ENCODE measurements around the gene CCDC9.

CCDC9 gene

DNA sequence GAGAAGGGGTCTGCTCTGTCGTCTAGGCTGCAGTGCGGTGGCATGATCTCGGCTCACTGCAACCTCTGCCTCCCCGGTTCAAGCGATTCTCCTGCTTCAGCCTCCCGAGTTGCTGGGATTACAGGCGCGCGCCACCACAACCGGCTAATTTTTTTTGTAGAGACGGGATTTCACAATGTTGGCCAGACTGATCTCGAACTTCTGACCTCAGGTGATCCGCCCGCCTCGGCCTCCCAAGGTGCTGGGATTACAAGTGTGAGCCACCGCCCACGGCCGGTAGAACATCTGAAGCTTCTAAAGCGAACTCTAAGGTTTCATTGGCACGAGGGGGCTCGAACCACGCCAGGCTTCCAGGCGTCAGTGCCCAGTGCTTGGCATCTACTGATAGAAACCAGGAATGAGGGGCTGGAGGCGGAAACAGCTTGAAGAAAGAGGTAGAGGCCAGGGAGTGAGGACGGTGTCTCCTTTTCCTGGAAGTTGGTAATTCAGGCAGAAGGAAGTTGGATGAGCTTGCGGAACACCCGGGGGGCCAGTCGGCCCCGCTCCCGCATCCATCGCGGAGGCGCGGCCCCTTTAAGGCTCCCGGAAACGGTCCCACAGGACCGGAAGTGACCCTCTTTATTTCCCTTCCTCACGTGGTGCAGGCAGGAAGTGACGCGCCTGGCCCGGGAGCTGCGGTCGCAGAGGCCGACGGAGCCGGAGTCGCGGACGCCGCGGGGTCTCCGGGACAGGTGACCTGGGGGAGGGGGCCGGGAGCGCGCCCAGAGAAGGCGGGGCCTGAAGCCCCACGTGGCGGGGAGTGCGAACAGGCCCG is at the start of gene CCDC9:
TSS of gene CCDC9 (plus strand) at position 647 of the 814 bp plus-strand sequence. CDS start 1,876 bp downstream, outside the sequence.
- DNase-seq: peak; percentile 98

DNA sequence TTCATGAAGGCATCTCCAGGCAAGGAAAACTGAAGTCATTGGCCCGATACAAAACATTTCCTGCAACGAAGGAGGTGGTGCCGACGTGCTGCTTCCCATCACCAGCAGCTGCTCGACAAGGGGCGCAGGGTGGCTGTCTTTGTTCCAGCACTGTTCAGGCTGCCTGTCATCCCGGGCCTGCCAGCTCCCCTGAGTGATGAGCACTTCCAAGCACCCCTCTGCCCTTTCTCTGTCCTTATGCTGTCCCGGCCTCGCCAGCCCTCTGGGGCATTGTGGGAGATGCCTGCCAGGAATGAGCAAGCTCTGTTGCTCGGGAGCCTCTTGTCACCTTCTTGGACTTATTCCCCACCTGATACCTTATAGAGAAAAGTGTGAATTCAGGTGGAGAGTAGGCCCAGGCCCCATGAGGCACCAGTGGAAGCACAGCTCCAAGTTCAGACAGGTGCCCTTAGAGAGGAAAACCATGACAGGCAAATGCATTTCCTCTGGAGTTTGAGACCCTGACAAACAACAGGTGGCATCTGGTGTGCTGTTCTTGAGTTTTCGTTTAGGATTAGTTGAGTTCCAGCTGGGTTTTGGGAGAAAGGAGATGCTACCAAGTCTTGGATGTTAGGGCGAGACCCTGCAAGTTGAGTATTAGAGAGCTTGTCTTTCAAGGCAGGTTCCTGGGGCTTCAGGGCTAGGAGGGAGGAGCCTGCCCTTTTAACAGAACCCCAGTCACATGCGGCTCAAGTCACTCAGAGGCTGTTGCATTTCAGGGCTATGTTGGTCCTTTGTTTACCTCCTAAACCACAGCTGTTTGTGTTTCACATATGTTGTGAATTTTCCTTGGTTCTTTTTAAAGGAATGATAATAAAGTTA is 46.8 kb upstream of the CCDC9 start:
- no peak for DNase-seq

DNA sequence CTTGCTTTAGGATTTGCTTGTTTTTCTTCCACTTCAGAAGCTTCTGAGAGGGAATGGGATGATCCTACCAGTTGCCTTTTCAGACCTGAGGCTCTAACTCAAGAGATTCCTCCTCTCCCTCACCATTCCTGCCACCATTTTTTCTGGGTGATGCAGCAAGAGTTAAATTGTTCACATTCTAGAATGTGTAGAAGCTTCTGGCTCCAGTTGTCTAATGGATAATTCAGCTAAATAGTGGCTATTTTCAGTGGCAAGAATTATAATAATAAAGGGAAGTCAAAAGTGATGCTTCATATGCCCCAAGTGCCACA is 46.2 kb upstream of the CCDC9 start:
- no peak for DNase-seq

DNA sequence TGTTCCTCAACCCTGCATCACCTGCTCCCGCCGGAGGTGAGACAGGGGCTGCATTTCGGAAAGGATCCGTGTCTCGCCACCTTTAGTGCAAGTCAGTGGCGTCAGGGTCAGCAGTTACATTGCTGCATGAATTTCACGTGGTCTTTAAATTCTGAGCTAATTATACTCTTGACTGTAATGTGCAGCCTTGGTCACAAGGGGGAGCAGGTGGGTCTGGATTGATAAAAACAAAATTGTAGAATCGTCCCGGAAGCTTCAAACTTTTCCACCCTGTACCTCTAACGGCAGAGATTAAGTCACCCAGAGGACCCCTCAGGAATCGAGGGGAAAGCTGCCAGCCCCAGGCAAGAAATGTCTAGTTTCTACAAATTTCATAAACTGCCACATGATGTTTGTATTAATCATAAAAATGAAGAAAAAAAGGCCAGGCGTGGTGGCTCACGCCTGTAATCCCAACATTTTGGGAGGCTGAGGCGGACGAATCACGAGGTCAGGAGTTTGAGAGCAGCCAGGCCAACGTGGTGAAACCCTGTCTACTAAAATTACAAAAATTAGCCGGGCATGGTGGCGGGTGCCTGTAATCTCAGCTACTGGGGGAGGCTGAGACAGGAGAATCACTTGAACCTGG is 45.5 kb upstream of the CCDC9 start:
- DNase-seq: peak; percentile 94

DNA sequence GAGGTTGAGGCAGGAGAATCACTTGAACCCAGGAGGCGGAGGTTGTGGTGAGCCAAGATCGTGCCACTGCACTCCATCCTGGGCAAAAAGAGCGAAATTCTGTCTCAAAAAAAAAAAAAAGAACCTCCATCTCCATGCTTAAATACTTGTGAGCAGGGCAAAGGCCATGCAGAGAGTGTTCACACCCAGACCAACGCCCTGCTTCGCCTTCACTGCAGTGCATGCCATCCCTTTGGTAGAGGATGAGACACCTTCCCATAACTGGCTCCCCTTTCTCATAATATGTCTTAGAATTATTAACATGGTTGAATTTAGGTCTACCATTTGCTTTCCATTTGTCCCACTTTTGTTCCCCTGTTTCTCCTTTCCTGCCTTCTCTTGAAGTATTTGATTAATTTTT is 40.7 kb upstream of the CCDC9 start:
- DNase-seq: no peak

DNA sequence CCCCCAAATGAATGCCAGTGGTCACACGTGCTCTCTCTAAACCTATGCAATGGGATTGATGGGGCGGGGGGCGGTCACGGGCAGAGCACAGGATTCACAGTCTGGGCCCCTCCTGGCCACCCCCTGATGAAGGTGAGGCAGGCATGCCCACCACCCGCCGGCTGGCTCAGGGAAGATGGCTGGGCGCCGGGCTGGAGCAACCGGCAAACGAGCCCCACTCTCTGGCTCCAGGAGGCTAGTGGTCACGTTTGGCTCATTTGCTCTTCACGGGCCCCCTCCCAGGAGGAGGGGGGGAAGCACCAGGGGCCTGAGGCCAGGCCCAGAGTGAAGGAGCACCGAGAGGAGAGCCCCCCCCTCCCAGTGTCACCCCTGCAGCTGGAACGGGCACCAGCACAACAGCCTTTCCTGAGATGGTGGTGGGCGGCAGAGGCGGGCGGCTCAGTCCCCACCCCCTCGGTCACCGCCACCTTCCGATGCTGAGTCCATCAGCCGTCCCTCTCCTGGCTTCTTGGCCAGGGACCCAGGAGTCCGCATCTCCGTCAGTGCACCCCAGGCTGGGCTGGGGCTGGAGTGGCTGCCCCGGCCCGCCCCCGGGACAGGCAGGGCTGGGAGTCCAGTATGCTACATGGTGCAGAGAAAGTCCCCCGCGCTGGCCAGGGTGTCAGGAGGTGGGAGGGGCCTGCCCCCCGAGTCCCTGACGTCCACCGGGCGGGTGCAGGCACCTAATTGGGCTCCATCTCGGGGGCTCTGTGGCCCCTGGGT is 35.1 kb upstream of the CCDC9 start:
- no peak for DNase-seq

DNA sequence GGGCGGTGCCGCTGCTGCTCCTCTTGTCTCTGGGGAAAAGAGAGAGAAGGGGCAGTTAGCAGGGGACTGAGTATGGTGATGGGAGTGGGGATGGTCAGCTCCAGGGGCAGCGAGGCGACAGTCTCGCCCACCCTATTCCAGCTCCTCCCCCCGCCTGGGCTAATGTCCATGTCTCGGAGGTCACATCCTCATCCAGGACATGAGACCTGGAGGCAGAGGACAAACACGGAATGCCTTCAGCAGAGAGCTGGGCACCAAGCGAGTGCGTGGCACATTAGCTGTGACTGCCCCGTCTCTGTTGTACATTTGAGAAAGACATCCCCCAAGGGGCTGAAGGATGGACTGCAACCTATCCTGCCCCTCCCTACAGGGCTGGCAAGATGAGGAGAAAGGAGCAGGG is 34.4 kb upstream of the CCDC9 start:
- no peak for DNase-seq

DNA sequence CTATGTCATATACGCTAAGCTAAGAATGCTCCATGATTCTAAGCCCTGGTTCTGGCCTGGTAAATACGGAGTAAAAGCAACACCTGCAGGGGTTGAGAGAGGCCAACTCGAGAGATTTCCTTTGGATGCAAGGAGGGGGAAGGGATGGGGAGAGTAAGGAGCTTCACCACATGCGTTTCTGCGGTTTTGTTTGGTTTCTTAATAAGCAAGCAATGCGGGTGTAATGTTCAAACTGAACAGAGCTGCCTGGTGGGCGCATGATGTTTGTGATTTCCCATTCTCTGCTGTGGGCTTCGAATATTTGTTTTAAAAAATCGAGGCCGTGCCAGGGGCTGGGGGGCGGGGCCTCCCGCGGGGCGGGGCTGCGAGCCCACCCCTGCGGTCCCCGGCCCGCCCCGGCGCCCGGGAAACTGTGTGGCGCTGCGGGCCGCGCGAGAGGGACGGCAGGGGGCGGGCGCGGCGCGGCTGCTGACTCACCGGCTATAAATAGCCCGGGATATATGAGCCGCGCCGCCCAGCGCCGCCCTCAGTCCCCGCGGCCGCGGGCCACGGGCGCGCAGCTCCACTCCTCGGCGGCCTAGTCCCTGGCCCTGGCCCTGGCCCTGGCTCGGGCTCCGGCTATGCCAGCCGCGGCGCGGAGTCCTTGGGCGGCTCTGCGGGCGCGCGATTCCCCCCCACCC is 30.4 kb upstream of the CCDC9 start:
- DNase-seq: peak; percentile 94

DNA sequence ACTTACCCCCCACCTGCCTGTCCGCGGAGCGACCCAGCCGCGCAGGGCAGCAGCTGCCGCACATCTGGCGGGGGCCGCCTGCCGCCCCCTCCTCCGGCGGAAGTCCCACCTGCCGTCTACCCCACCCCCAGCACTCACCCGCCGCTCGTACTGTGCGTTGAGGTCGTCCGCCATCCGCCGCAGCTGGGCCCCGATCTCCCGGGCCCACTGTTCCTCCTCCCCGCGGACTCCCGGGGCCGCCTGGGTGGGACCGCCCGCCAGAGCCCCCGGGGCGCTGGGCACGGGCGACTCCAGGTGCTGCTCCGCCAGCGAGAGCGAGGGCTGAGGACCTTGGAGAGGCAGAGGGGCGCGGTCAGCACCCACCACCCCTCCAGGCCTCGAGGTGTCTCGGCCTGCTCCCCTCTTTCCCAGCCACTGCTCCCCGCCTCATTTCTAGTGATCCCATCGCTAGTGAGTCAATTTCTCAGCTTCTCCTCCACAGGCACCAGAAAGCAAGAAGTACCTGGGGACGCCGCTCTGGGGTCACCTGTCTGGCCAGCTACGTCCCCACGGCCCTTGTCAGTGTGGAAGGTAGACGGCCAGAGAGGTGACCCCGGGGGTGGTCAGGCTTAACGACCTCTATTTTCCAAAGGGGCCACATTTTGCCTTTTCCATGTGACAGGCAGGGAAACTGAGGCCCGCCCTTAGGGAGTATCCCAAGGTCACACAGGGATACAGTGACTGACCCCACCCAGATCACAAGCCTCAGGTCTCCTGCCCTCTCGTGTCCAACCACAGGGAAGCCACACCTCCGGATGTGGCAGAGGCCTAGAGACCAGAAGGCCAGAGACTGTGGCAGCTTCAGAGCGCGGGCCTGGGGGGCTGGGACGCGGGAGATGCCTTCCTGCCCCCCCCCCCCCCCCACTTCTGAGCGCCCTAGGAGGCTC is 29.6 kb upstream of the CCDC9 start:
- peak; percentile 98 for DNase-seq

DNA sequence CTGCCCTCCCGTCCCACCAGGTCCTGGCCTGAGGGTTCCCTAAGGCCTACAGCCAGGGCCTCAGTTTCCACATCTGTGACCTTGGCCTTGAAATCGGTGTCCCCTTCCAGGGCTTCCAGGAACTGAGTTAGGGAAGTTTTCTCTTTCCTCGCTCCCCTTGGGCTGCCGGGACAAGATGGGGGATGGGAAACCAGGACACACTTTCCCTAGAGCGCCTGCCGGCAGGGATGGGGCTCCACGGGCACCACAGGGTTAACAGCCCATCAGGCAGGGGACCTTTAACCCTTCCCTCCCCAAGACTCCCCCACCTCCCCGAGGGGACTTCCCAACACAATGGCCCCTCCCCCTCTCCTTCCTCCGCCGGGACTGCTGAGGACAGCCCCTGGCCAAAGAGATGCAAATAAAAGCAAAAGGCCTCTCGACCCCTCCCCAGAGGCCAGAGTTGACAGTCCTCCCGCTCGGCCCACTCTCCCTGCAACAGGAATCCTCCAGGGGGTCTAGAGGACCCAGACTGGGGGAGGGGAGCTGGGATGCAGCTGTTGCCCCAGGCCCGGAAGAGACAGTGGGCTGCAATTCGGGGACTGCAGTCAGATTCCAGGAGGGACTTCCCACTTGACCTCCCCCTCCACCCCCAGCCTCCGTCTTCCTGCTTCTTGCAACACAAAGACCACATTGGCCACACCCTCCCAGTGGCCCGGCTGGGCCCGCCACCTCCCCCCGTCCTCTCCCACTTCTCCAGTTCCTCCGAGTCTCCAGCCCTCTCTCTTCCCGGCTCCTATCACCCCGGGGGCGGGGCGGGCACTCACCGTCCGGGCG is 28.8 kb upstream of the CCDC9 start:
- DNase-seq: peak; percentile 89

DNA sequence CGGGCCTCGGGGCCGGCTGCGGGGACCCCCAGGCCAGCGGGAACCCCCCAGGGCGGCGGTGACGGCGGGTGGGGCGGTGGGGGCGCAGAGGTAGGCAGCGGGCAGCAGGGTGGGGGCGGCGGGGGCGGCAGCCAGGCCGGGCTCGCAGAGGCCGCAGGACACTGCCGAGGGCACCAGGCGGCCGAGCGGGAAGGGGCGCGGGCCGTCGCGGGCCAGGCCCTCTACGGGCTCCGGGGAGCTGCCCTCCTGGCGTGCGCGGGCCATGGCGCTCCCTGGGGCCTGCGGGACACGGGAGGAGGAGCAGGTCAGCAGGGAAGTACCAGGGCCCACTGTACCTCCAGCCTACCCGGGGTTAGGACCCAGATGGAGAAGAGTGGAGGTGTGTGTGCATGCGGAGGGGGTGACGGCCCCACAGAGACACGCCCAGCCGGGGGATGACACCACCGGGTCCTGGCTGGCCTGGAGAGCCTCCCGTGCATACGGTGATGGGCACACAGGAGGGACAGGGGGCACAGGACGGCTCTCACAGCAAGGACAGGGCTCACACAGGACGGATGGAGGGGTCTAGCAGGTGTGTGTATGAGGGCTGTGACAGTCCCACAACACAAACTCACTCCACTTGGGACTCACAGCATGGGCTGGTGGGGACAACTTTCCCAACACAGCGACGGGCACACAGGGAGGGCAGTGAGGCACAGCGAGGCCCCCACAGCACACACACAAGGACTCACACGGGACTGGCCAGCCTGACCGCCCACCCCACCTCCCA is 28.0 kb upstream of the CCDC9 start:
- peak; percentile 74 for DNase-seq

DNA sequence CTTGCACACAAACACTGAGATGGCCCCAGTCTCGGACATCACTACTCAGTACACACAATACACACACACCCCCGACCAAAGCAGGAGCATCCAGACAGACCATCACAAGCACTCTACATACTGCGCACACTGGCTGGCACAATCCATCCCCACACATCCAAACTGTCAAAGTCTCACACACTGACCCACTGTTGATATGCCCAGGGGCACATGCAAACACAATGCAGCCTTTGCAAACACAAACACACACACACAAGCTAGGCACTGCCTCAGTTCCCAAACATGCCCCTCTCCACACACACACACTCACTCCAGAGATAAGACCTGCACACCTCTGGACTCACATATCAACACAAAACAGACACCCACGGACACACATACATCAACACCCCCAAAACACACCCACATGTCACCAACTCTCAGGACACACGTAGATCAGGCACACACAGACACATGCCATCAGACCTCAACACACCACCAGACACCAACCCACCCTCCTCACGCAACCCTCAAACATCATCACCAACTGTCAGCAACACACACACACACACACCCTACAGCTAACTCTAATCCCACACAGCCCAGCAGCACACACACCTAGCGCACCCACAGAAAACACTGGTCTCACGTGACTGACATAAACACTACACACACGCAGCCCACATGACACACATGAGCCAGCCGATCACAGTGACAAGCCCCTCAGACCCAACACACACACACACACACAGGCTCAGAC is 27.2 kb upstream of the CCDC9 start:
- peak; percentile 67 for DNase-seq

DNA sequence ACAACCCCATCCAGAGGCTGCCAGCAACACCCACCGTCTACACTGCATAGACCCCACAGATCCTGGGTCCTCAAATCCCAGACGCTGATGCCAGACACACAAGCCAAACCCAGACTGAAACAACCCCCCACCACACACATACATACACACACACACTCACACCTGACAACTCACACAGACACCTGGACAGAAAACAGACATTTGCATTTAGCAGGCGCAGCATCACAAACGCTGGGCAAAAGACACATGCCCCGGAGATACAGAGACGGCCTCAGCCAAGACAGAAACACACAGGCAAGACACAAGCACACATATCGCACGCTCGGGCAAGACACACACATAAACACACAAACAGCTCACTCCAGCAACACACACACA is 26.7 kb upstream of the CCDC9 start:
- DNase-seq: peak; percentile 52

DNA sequence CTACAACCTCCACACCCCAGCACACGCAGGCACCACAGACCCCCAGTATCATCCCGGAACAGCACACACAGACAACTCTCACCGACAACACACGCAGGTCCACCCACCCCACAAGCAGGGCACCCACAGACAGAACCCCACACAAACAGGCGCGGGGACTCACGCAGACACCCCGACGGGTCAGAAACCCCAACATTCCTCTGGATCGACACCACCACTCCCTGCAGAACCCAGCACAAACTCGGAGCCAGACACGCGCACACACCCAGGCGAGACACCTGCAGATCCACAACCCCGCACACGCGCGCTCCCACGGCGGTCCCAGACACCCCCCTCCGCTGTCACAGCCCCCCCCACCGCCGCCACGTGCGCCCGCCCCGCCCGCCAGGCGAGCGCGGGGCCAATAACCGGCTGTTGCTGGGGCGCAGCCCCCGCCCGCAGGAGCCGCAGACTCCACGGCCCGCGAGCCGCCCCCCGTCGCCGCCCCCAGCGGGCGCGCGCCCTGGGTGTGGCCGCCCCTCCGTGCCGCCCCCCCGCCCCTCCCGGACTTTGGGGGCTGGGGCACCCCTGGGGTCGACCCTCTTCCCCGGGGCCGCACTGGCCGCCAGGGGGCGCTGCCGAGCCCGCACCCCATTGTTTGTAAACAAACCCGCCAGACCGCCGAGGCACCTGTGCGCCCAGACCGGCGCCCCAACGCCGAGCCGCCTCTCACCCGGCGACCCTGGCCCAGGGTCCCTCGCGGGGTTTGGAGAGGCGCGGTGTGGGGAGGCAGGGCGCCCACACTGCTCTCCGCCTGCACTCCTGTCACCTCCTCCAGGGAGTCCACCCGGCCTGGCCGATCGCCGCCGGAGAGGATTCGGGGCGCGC is 26.0 kb upstream of the CCDC9 start:
- DNase-seq: peak; percentile 81

DNA sequence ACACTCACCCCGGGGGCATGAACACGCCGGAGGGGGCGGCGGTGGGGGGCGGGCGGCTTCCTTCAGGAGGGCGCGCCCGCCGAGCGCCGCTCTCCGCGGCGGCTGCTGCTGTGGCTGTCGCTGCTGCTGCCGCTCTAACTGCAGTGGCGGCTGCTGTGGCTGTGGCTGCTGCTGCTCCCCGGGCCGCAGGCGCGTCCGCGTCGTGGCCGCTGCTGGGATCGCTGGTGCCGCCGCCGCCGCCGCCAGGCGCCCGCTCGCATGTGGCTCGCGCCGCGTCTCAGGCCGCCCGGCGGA is 25.5 kb upstream of the CCDC9 start, which contains the start of gene BBC3:
TSS of gene BBC3 (minus strand) at position 279 of the 294 bp plus-strand sequence. CDS start 2,768 bp downstream, outside the sequence.
- DNase-seq: no peak

DNA sequence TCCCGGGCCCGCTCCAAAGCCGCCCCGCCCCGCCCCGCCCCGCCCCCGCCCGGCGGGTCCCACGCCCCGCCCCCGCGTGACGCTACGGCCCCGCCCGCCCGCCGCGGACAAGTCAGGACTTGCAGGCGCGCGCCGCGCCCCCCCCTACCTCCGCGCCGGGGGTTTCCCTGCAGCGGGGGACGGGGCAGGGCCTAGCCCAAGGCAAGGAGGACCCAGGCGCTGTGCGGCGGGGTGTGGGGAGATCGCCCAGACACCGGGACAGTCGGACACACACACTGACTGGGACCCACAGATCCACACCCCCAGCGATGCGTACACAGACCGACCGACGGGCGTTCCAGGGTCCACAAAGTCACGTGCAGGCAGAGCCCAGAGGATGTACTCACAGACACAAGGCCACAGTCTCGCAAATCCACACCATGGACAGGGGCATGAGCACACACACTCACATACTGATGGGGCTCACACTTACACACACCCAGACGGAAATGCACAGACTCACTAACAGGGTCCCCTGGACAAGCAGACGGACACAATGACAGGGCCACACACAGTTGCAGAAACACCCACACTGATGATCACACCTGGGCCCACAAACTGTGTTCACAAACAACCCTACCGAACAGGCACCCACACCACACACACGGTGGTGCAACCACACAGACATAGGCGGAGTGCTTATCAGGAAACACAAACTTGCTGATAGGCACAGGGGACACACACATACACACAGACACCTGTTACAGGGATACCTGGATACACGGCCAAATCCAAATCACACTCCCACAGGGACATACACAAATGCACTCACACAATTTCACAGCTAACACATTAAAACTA is 24.9 kb upstream of the CCDC9 start:
- peak; percentile 82 for DNase-seq
